22Rv1 (cell line): ENCODE data around the gene GSTA5.
"Not testable (repeated sequence)": the region's sequence is repeated elsewhere in the genome, so short reads cannot be mapped to it uniquely, and the experiment has no call there.

Source experiments
- ZFX ChIP-seq: fragments of 450-650 bp; IDR thresholded peaks from 2 replicates; pipeline ENCODE4 v1.6.1; 2017; ENCODE audit warnings: antibody characterized with exemption, borderline replicate concordance
- TF ChIP-seq, protein P1 (sequence below): fragments of 450-650 bp; IDR thresholded peaks from 2 replicates; pipeline ENCODE4 v1.5.1; 2017; ENCODE audit warnings: mild to moderate bottlenecking

DNA sequence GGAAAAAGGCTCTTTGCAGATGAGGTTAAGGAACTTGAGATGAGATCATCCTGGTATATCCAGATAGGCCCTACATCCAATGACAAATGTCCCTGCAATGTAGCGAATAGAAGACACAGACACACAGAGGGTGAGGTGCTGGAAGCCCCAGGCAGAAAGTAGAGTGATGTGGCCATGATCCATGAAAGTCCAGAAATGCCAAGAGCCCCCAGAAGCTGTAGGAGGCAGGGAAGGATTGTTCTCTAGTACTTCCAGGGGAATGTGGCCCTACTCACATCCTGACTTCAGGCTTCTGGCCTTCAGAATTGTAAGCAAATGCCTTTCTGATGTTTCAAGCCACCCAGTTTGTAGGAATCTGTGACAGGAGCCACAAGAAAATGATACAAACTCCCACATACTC, 51.0 kb downstream of the GSTA5 start:
- TF ChIP-seq, protein P1, sequence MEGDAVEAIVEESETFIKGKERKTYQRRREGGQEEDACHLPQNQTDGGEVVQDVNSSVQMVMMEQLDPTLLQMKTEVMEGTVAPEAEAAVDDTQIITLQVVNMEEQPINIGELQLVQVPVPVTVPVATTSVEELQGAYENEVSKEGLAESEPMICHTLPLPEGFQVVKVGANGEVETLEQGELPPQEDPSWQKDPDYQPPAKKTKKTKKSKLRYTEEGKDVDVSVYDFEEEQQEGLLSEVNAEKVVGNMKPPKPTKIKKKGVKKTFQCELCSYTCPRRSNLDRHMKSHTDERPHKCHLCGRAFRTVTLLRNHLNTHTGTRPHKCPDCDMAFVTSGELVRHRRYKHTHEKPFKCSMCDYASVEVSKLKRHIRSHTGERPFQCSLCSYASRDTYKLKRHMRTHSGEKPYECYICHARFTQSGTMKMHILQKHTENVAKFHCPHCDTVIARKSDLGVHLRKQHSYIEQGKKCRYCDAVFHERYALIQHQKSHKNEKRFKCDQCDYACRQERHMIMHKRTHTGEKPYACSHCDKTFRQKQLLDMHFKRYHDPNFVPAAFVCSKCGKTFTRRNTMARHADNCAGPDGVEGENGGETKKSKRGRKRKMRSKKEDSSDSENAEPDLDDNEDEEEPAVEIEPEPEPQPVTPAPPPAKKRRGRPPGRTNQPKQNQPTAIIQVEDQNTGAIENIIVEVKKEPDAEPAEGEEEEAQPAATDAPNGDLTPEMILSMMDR, result not testable (repeated sequence)
- TF ChIP-seq ZFX, result not testable (repeated sequence)
